GM18907 (cell line): ENCODE measurements around the gene CALML6.
"Not testable (repeated sequence)": the region's sequence is repeated elsewhere in the genome, so short reads cannot be mapped to it uniquely, and the experiment has no call there.

Experiments used
- ATAC-seq: cut with Tn5 transposase; IDR thresholded peaks from one replicate; pipeline ENCODE4 v1.9.1; 2021; ENCODE audit warnings: mild to moderate bottlenecking, moderate library complexity; ENCODE audit not compliant: unreplicated experiment

CALML6 gene

GRCh38 chr1:1924386-1924785, 9.3 kb downstream of the CALML6 start:
- ATAC-seq, result no peak

DNA sequence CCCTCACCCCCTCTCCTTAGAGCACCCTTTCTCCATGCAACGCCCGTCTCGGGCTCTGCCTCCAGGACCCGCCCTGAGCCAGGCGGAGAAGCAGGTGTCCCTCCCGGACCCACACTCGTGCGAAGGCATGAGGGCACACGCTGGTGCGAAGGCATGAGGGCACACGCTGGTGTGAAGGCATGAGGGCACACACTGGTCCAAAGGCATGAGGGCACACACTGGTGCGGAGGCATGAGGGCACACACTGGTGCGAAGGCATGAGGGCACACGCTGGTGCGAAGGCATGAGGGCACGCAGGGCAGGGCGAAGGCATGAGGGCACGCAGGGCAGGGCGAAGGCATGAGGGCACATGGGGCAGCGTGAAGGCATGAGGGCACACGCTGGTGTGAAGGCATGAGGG, 9.8 kb downstream of the CALML6 start:
- no peak for ATAC-seq

- no peak for ATAC-seq
These were observed 10.6 kb downstream of the CALML6 start for GRCh38 chr1:1925437-1926345.

DNA sequence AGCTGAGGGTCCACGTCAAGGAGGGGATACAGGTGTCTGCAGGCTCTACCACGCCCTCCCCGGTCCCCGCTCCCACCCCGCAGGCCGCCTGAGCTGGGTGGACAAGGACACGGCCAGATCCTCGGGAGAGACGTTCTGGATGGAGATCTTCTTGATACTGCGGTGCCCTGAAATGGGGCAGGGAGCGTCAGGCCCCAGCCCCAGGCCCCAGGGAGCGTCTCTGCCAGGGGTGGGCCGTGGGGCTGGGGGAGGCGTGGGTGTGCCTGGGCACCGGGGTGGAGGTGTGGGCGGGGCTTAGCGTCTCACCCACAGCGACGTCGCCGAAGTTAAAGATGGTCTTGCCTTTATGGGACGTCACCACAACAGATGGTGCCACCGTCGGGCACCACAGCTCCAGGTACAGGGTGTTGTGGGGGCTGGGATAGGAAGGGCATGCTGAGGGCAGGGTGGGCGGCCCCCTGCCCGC, 11.3 kb downstream of the CALML6 start:
- no peak for ATAC-seq

- ATAC-seq, result no peak
These were observed 12.0 kb downstream of the CALML6 start for GRCh38 chr1:1926886-1927660.

- no peak for ATAC-seq
These were observed 12.7 kb downstream of the CALML6 start for GRCh38 chr1:1927751-1928150.

- no peak for ATAC-seq
These were observed 13.4 kb downstream of the CALML6 start for GRCh38 chr1:1928231-1929101.

GRCh38 chr1:1929102-1929638, 14.1 kb downstream of the CALML6 start:
- no peak for ATAC-seq

GRCh38 chr1:1929639-1930545, 14.8 kb downstream of the CALML6 start:
- no peak for ATAC-seq

GRCh38 chr1:1934848-1935247, 19.8 kb downstream of the CALML6 start:
- ATAC-seq, result not testable (repeated sequence)

DNA sequence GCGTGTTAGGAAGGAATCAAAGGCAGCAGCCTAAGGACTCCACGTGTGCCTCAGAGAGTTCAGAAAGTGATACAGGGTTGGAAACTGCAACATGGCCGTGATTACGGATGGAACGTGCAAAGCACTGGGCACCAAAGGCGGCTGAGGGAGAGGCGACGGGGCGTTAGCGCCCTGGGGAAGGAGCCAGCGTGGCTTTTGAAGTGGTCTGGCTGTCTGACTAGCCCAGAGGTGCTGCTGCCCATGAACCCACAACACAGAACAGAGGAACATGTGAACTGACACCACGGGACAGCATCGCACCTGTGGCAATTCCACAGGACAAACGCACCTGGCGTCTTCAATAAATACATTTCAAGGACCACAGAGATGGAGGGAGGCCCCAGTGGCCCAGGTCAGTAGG, 22.0 kb downstream of the CALML6 start:
- ATAC-seq, result no peak

DNA sequence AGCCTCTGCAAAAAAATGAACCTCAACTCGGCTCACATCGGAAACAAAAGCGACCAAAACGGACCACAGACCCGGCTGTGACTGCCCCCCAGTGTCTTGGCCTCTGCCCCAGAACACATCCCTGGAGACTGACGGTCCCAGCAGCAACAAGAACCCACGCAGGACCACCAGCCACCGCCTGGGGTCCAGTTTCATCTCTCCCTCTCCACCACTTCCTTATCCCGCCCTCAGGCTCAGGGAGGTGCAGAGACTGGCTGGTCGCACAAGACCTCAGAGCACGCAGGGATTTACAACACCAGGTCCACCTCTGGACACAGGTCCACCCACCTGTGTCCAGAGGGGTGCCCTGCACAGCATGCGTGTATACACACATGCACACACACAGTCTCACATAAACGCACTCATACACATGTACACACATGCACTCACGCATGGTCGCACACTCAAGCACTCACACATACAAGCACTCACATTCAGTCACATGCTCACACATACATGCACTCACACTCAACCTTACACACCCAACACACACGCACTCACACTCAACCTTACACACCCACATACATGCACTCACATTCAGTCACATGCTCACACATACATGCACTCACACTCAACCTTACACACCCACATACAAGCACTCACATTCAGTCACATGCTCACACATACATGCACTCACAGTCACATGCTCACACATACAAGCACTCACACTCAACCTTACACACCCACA, 22.7 kb downstream of the CALML6 start:
- no peak for ATAC-seq

DNA sequence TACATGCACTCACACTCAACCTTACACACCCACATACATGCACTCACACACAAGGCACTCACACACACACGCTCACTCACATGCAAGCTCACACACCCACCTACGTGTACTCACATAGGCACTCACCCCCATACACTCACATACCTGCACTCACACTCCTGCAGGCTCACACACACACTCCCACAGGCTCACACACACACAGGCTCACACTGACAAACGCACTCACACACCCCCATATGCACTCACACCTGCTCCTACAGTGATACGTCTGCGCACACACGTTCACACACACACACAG, 23.2 kb downstream of the CALML6 start:
- no peak for ATAC-seq

DNA sequence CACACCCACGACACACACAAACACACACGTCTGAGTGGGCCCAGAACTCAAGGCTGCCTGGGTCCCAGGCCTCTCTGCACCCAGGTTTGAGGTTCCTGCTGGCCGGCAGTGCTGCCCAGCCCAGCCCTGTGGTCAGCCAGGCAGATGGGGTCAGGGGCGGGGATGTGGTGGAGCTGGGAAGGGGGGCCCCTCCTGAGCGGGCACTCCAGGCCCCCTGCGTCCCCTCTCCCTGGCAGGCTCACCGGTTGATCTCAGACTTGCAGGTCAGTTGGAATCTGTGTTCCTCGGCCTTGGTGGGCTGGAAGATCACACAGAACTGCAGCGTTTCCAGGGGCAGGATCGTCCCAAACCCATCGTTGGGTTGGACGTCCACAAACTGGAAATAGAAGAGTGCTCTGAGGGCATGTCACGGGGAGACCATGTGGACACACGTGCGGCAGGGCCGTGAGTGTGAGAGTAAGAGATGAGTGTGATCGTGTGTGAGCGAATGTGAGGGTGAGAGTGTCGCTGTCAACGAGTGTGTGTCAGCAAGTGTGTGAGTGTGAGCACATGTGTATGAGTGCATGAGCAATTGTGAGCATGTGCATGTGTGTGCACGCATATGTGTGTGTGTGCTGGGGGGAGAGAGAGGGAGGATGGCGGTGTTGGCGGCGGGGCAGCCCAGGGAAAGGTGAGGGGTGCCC, 23.7 kb downstream of the CALML6 start:
- ATAC-seq, result no peak

DNA sequence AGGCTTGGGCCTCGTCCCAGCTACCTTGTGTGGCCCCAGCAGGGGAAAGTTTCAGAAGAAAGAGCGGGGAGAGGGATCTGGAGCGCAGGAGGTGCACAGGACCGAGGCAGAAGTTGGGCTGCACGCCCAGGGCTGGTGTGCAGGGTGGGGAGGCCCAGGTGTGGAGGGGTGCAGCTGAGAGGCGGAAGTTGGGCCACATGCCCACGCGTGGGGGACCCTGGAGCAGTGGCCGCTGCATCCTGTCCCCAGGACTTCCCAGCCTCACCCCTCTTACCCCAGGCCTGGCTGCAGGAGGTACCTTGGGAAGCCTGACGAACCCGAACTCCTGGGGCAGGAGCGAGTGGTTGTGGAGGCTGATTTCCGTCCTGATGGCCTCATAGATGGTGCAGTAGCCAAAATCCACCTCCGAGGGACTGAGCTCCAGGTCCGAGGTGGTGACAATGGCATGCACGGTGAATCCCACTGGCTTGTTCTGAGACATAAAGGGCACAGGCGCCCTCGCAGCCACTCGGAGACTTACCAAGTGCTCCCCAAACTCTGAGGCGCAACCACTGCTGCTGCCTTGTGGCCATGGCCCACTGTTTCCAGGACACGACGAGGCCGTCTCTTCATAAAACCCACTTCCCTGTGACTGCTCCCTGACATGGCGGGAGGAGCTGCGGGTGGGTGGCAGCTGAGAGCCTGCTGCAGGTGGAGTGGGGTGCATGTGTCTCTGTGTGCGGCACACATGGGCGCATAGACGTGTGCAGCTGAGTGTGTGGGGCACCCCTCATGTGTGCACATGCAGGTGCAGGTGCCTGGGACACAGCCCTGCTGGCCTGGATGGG, 24.4 kb downstream of the CALML6 start:
- ATAC-seq, result no peak

GRCh38 chr1:1940123-1940425, 25.0 kb downstream of the CALML6 start:
- ATAC-seq, result no peak

- no peak for ATAC-seq
These were observed 26.3 kb downstream of the CALML6 start for GRCh38 chr1:1941211-1941841.
